Measurements from ENCODE around the gene ATP2B2.

The ATP2B2 gene

GRCh38 chr3:10512687-10513086 lies 7.3 kb upstream of the ATP2B2 start:
- H3K4me3 ChIP-seq (ENCODE audit: low read depth, low read length), result no peak overlapping the region

GRCh38 chr3:10511809-10512494 lies 6.6 kb upstream of the ATP2B2 start:
- no peak overlapping the region for H3K4me3 ChIP-seq (ENCODE audit: low read depth, low read length)

GRCh38 chr3:10510743-10511432 lies 5.5 kb upstream of the ATP2B2 start:
- H3K4me3 ChIP-seq (ENCODE audit: low read depth, low read length), result no peak overlapping the region

- no peak overlapping the region for H3K4me3 ChIP-seq (ENCODE audit: low read depth, low read length)
These were observed 4.8 kb upstream of the ATP2B2 start for GRCh38 chr3:10510086-10510742.

GRCh38 chr3:10509325-10509724 lies 3.9 kb upstream of the ATP2B2 start:
- no peak overlapping the region for H3K4me3 ChIP-seq (ENCODE audit: low read depth, low read length)

- no peak overlapping the region for H3K4me3 ChIP-seq (ENCODE audit: low read depth, low read length)
These were observed 3.4 kb upstream of the ATP2B2 start for GRCh38 chr3:10508619-10509260.

GRCh38 chr3:10508235-10508618 lies 2.8 kb upstream of the ATP2B2 start:
- H3K4me3 ChIP-seq (ENCODE audit: low read depth, low read length), result no peak overlapping the region

GRCh38 chr3:10507331-10507730 lies 1.9 kb upstream of the ATP2B2 start:
- H3K4me3 ChIP-seq (ENCODE audit: low read depth, low read length), result no peak overlapping the region

GRCh38 chr3:10506696-10507095 lies 1.3 kb upstream of the ATP2B2 start:
- H3K4me3 ChIP-seq (ENCODE audit: low read depth, low read length), result no peak overlapping the region

- no peak overlapping the region for H3K4me3 ChIP-seq (ENCODE audit: low read depth, low read length)
These were observed 602 bp upstream of the ATP2B2 start for GRCh38 chr3:10505791-10506585.

- no peak overlapping the region for H3K4me3 ChIP-seq (ENCODE audit: low read depth, low read length)
These were observed 976 bp downstream of the ATP2B2 start for GRCh38 chr3:10504171-10505049.

GRCh38 chr3:10503217-10503796 lies 2.1 kb downstream of the ATP2B2 start:
- H3K4me3 ChIP-seq (ENCODE audit: low read depth, low read length), result no peak overlapping the region

- H3K4me3 ChIP-seq (ENCODE audit: low read depth, low read length), result no peak overlapping the region
These were observed 3.1 kb downstream of the ATP2B2 start for GRCh38 chr3:10502185-10502880.

- H3K4me3 ChIP-seq (ENCODE audit: low read depth, low read length), result no peak overlapping the region
These were observed 3.7 kb downstream of the ATP2B2 start for GRCh38 chr3:10501664-10502052.

GRCh38 chr3:10500717-10501663 lies 4.4 kb downstream of the ATP2B2 start:
- H3K4me3 ChIP-seq (ENCODE audit: low read depth, low read length), result no peak overlapping the region

GRCh38 chr3:10498271-10498670 lies 7.1 kb downstream of the ATP2B2 start:
- no peak overlapping the region for H3K4me3 ChIP-seq (ENCODE audit: low read depth, low read length)

- no peak overlapping the region for H3K4me3 ChIP-seq (ENCODE audit: low read depth, low read length)
These were observed 7.9 kb downstream of the ATP2B2 start for GRCh38 chr3:10497439-10497838.
